Left renal pelvis (tissue), 4 donors: ENCODE data around the gene HPF1. TPM values are rescaled to one million over a fixed set of nuclear protein-coding genes. Genes with fewer than 3 reads are reported as not detected.
A peak's percentile ranks its signal among the peaks of the same experiment; 100 is the strongest.
"Not testable (repeated sequence)": the region's sequence is repeated elsewhere in the genome, so short reads cannot be mapped to it uniquely, and the experiment has no call there.

Source experiments
- DNase-seq, 4 donors: peaks; one replicate each; pipeline ENCODE4 v3.0.0-alpha.2; 2013; ENCODE audit warnings: low read depth in 4 of 4, low spot score in 3 of 4
- polyA plus RNA-seq, 4 donors: library from polyadenylated mRNA; unstranded; fragments of 120-200 nt; gene quantifications; one replicate each; pipeline ENCODE4 v1.2.1, GENCODE V29; 2013; ENCODE audit not compliant: insufficient read length in 4 of 4

The HPF1 gene
- 10 to 100 TPM; 40.4 to 52.3 (median 46.6) TPM for polyA plus RNA-seq

- DNase-seq, result peak; percentile 75 to 84 (median 80)
These were observed at the start of gene HPF1 for GRCh38 chr4:169757575-169758184. Gene HPF1 (minus strand): TSS chr4:169757944. CDS start chr4:169757877, 67 bp downstream.

DNA sequence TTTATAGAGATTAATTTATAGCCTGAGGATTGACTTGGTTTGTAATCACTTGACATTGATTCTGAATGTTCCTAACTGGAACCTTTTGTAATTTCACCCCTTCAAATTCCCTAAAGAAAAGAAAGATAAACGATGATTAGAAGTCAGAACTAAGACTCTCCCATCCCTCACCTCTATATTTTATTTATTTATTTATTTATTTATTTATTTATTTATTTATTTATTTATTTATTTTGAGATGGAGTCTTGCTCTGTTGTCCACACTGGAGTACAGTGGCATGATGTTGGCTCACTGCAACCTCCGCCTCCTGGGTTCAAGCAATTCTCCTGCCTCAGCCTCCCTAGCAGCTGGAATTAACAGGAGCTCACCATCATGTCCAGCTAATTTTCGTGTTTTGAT, 49.0 kb upstream of the HPF1 start:
- not testable (repeated sequence) for DNase-seq

GRCh38 chr4:169803413-169803812, 45.7 kb upstream of the HPF1 start:
- DNase-seq, result no peak

GRCh38 chr4:169802873-169803272, 45.1 kb upstream of the HPF1 start:
- DNase-seq, result no peak

- DNase-seq, result no peak
These were observed 42.8 kb upstream of the HPF1 start for GRCh38 chr4:169800541-169800940.

DNA sequence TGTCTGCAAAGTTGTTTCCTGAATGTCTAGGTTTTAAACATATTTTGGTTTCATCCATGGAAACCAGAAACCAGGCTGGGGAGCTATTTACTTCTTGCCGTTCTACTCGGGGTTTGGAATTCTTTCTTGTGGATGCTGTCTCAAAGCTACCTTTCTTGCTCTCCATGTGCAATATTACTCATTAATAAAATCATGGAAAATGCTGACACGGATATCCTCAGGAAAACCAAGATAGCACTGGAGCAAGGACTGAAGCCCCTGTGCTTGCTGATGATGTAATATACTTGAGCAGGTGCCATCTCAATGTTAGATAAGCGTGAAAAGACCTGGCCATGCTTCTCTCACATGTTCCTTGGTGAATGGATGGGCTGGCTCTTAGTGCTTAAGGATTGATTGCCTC, 41.5 kb upstream of the HPF1 start:
- DNase-seq, result no peak

- DNase-seq, result no peak
These were observed 37.8 kb upstream of the HPF1 start for GRCh38 chr4:169795585-169795984.

GRCh38 chr4:169791527-169792156, 33.9 kb upstream of the HPF1 start:
- peak in 3 of 4 donors; percentile 29 to 50 (median 49) for DNase-seq

- no peak for DNase-seq
These were observed 33.3 kb upstream of the HPF1 start for GRCh38 chr4:169791062-169791461.

DNA sequence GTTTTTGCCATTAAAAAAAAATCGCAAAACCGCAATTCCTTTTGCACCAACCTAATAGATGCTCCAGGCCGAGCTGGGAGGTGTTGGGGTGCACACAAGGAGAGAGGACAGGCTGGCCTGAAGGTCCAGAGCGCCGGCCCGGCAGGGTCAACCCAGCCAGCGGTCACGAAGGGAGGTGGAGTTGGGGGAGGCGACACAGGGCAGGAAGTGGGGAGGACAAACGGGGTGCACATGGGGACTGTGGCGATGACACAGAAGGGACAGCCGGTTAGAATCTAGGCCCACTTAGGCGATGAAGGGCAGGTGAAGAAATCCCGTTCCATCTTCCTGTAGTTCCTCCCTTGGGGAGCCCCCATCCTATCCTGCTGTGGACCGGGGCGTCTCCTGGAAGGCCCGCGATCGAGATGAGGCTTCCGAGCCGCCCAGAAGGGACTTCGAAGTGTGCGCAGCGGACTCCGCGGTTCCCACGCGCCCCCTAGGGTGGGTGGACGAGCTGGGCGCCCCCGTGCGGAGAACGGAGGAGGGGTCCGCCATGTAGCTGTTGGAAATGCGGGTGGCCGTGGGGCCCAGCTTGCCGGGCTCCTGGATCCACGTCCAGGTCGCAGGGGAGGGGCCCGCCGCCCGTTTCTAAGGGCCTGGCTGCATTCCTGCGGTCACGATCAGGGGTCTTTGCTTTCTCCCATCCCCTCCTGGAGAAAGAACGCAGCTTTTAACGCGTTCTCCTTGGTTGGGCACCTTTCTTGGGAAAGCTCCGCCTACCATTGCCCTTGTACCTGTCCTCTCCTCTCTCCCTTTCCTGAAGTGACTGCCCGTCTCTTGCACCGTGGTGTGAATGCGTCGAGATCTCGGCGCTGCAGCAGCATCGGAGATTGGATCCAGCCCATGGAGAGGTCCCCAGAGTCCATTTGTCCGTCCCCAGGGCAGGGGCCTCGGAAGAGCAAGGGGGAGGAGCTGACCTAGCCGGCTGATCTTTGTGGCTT, 17.0 kb upstream of the HPF1 start:
- DNase-seq, result no peak

- DNase-seq, result no peak
These were observed 16.1 kb upstream of the HPF1 start for GRCh38 chr4:169773889-169774288.

DNA sequence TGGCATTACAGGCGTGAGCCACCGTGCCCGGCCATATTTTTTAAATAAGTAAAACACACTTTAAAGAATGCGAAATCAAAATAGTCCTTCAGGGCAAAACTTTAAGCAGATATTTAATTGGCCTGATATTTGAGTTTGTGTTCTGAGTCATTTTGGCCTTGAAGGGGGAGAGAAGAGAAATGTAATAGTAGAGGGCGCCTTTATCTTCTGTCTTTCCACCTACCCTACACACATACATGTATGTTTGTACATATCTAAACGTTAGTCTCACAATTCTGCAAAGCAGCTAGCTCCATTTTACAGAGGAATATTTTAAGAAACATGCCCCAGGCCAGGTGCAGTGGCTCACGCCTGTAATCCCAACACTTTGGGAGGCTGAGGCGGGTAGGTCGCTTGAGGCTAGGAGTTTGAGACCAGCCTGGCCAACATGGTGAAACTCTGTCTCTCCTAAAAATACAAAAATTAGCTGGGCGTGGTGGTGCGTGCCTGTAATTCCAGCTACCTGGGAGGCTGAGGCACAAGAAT, 13.9 kb upstream of the HPF1 start:
- DNase-seq, result not testable (repeated sequence)

DNA sequence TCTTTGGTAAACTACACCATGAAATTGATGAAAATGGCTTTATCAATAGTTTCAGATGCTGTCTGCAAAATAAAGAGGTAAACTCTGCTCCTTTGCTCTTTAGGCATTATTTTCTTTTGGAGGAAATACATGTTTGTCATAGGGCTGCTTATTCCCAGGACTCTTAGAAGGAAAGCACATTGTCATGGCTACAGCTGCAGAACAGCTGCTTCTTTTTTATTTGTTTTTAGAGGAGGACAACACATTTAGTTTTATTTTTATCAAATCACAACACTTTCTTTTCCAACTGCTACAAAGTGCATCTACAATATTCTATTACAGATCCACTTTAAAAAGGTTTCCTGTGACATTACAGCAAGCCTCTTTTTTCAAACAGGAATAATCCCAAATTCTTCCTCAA, 12.7 kb upstream of the HPF1 start:
- peak in 1 of 4 donors; percentile 6 for DNase-seq

DNA sequence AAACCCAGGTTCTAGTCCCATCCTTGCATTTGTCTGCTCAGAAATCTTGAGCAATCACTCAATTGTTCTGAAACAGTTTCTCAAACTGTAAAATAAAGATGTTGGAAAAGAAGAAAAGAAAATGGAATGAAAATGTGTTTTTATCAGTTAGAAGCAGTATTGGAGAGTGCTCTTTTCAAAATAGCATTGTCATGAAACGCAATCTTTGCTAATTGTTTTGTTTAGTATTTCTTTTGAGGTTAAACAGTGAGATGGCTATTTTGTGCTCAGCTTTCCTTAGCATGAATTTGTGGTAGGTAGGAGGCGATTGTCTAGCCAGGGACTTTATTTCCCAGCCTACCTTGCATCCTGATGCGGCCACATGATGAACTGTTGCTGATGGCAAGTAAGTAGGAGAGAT, 10.6 kb upstream of the HPF1 start:
- no peak for DNase-seq

- DNase-seq, result no peak
These were observed 9.0 kb upstream of the HPF1 start for GRCh38 chr4:169766741-169767140.

DNA sequence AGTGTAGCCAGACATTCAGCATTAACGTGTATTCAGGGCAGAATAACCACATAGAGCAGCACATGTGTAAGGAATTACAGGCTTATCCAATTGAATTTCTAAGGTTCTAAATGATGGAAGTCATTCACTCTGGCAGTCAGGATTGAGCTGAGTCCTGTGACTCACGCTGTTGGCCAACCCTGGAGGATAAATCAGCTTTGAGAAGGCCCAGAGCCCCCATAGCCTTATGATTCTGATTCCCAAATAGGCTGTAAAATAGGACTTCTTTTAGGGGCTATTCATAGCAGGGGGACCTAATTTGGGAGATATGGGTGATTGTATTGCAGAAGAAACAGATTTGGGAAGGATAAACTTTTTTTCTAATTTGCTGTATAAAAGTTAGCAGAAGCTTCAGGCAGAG, 8.1 kb upstream of the HPF1 start:
- DNase-seq, result no peak

GRCh38 chr4:169761846-169762245, 4.1 kb upstream of the HPF1 start:
- DNase-seq, result no peak

- no peak for DNase-seq
These were observed 738 bp upstream of the HPF1 start for GRCh38 chr4:169758401-169758962.

DNA sequence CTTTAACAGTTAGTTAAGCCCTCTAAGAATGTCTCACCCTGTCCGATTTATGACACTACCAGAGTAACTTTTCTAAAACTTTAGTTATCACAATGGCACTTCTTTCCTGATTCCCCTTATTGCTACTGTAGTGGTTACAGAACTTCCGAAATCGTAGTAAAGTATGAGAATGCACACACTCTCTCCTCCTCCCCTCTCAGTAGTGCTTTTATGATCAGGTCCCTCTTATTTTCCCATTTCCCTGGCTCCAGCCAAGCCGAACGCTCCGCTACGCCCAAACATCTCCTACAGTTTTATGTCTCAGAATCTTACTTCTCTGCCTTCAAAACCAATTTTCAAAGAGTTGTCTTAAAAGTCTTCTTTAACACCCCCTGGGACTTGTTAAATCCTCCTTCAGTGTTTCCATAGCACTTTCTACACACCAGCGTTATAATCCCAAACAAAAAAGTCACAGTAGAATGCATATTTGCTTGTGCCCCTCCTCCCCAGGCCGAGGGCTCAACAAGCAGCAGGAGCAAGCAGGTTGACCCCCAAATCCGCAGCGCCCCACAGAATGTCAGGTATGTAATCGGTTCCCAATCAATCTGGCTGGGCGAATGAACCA, 671 bp downstream of the HPF1 start:
- DNase-seq, result no peak

DNA sequence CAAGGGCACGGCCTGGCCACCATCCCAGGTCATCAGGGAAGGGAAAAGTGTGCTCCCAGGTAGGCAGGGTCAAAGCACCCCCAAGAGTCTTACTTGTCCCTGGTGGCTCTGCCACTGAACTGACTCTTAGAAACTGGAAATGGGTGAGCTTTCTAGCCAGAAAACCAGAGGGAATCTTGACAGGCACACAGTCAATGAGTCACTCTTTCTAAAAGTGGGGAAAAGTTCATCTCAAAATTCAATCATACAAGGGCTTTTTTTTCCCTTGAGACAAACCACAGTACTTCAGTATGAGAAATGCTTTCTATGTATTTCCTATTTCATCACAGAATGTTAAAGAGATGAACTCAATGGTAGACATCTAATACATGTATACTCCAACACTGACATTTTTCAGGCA, 12.5 kb downstream of the HPF1 start:
- no peak for DNase-seq
